Measurements from ENCODE around the gene TAS2R38.

TAS2R38 gene

GRCh38 chr7:142001163-142001874 lies 27.7 kb upstream of the TAS2R38 start:
- no peaks in the 10 kb centered on the region for H3K79me2 ChIP-seq (ENCODE audit: insufficient read depth, low read depth)
- H3K9ac ChIP-seq = no peak overlapping the region
- H3K36me3 ChIP-seq (ENCODE audit: insufficient read depth) = no peaks in the 10 kb centered on the region
- H3K4me2 ChIP-seq = no peak overlapping the region
- H3K27ac ChIP-seq = no peak overlapping the region
- no peak overlapping the region for H2AFZ ChIP-seq (ENCODE audit: low read depth)
- no peaks in the 10 kb centered on the region for H4K20me1 ChIP-seq (ENCODE audit: insufficient read depth)
- H3K4me3 ChIP-seq (IDR thresholded peaks at IDR 0.05; ENCODE audit: insufficient read depth, low read depth, low read length) = no peak overlapping the region
- H3K4me1 ChIP-seq (ENCODE audit: low read depth, poor library complexity, severe bottlenecking) = no peaks in the 10 kb centered on the region
- no peaks in the 10 kb centered on the region for H3K27me3 ChIP-seq (ENCODE audit: insufficient read depth, low read depth)
- TF ChIP-seq CTCF (conservative IDR thresholded peaks at IDR 0.05; ENCODE audit: low read depth, low read length) = no peak

GRCh38 chr7:142000244-142000643 lies 26.7 kb upstream of the TAS2R38 start:
- H2AFZ ChIP-seq (ENCODE audit: low read depth) = no peak overlapping the region
- no peaks in the 10 kb centered on the region for H3K79me2 ChIP-seq (ENCODE audit: insufficient read depth, low read depth)
- H3K27ac ChIP-seq = no peak overlapping the region
- H3K4me3 ChIP-seq (IDR thresholded peaks at IDR 0.05; ENCODE audit: insufficient read depth, low read depth, low read length) = no peak overlapping the region
- H3K36me3 ChIP-seq (ENCODE audit: insufficient read depth) = no peaks in the 10 kb centered on the region
- no peaks in the 10 kb centered on the region for H4K20me1 ChIP-seq (ENCODE audit: insufficient read depth)
- no peak overlapping the region for H3K9ac ChIP-seq
- no peaks in the 10 kb centered on the region for H3K27me3 ChIP-seq (ENCODE audit: insufficient read depth, low read depth)
- no peak overlapping the region for H3K4me2 ChIP-seq
- no peak for TF ChIP-seq CTCF (conservative IDR thresholded peaks at IDR 0.05; ENCODE audit: low read depth, low read length)
- H3K4me1 ChIP-seq (ENCODE audit: low read depth, poor library complexity, severe bottlenecking) = no peaks in the 10 kb centered on the region

GRCh38 chr7:141999058-141999623 lies 25.6 kb upstream of the TAS2R38 start:
- Histone ChIP-seq H3K4me1 (ENCODE audit: low read depth, poor library complexity, severe bottlenecking) (no peaks in the 10 kb centered on the region), H2AFZ (ENCODE audit: low read depth) (no peak overlapping the region), H3K9ac (no peak overlapping the region), H3K4me3 (IDR thresholded peaks at IDR 0.05; ENCODE audit: insufficient read depth, low read depth, low read length) (no peak overlapping the region), H3K36me3 (ENCODE audit: insufficient read depth) (no peaks in the 10 kb centered on the region), H3K79me2 (ENCODE audit: insufficient read depth, low read depth) (no peaks in the 10 kb centered on the region), H3K27ac (no peak overlapping the region), H4K20me1 (ENCODE audit: insufficient read depth) (no peaks in the 10 kb centered on the region), H3K4me2 (no peak overlapping the region), H3K27me3 (ENCODE audit: insufficient read depth, low read depth) (no peaks in the 10 kb centered on the region)
- no peak for TF ChIP-seq CTCF (conservative IDR thresholded peaks at IDR 0.05; ENCODE audit: low read depth, low read length)

- no peaks in the 10 kb centered on the region for H3K4me1 ChIP-seq (ENCODE audit: low read depth, poor library complexity, severe bottlenecking)
- H3K27me3 ChIP-seq (ENCODE audit: insufficient read depth, low read depth) = no peaks in the 10 kb centered on the region
- H3K4me2 ChIP-seq = no peak overlapping the region
- no peak overlapping the region for H3K27ac ChIP-seq
- TF ChIP-seq CTCF (conservative IDR thresholded peaks at IDR 0.05; ENCODE audit: low read depth, low read length) = no peak
- H3K4me3 ChIP-seq (IDR thresholded peaks at IDR 0.05; ENCODE audit: insufficient read depth, low read depth, low read length) = no peak overlapping the region
- H3K36me3 ChIP-seq (ENCODE audit: insufficient read depth) = no peaks in the 10 kb centered on the region
- no peaks in the 10 kb centered on the region for H4K20me1 ChIP-seq (ENCODE audit: insufficient read depth)
- H3K9ac ChIP-seq = no peak overlapping the region
- H2AFZ ChIP-seq (ENCODE audit: low read depth) = no peak overlapping the region
- H3K79me2 ChIP-seq (ENCODE audit: insufficient read depth, low read depth) = no peaks in the 10 kb centered on the region
Observed at GRCh38 chr7:141993354-141993753, 19.8 kb upstream of the TAS2R38 start.

All from KMS-11 (cell line).